GM21390 (cell line): ENCODE data around the gene ANP32E.

Experiments
- ATAC-seq: cut with Tn5 transposase; IDR thresholded peaks from one replicate; pipeline ENCODE4 v1.9.1; 2021; ENCODE audit not compliant: unreplicated experiment

The ANP32E gene

DNA sequence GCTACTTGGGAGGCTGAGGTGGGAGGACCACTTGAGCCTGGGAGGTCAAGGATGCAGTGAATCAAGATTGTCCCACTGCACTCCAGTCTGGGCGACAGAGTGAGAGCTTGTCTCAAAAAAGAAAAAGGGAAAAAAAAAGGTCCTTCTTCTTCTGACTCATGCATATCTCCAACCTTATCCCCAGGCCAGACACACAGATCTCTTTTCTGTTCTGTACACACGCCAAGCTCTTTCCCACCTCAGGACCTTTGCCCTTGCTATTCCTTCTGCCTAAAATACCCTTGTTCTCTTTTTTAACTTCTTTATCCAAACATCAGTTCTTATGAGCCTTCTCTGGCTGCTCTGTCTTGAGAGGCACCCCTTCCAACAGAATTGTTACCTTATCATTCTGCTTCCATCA lies 64.1 kb downstream of the ANP32E start:
- no peak for ATAC-seq

DNA sequence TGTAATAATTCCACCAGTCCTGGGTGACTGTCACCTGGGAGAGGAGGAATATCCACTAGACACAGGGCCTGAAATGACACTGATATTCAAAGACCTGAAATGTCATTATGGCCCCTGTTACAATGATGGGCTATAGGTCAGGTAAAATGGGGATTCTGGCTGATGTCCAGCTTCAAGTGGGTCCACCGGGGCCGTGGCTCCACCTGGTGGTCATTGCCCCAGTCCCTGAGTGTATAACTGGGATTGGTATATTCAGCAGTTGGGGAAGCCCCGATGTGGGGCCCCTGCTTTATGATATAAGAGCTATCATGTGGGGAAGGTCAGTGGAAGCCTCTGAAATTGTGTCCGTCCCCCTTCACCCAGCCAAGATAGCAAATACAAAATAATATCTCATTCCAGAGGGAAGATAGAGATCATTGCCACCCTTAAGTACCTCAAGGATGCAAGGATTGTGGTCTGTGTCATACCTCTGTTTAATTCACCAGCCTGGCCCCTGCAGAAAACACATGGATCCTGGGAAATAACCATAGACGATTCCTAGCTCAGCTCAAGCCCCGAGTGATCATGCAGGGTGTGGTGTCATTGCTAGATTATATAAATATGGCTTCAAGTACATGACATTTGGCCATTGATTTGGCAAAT lies 66.8 kb downstream of the ANP32E start:
- ATAC-seq, result no peak
